GM21529 (cell line): ENCODE data around the gene DLL3.

Experiments
- ATAC-seq: cut with Tn5 transposase; IDR thresholded peaks from one replicate; pipeline ENCODE4 v1.9.1; 2021; ENCODE audit not compliant: unreplicated experiment

The DLL3 gene

GRCh38 chr19:39515551-39516191 is 16.9 kb downstream of the DLL3 start:
- no peak for ATAC-seq

- no peak for ATAC-seq
These were observed 17.5 kb downstream of the DLL3 start for GRCh38 chr19:39516270-39516669.

- ATAC-seq, result no peak
These were observed 18.7 kb downstream of the DLL3 start for GRCh38 chr19:39517432-39517831.

- ATAC-seq, result no peak
These were observed 19.7 kb downstream of the DLL3 start for GRCh38 chr19:39518458-39518857.

GRCh38 chr19:39518975-39519374 is 20.2 kb downstream of the DLL3 start:
- no peak for ATAC-seq

GRCh38 chr19:39520541-39521484 is 22.1 kb downstream of the DLL3 start:
- ATAC-seq, result no peak

- ATAC-seq, result no peak
These were observed 25.7 kb downstream of the DLL3 start for GRCh38 chr19:39524495-39524894.

- ATAC-seq, result no peak
These were observed 26.5 kb downstream of the DLL3 start for GRCh38 chr19:39525205-39525604.

- ATAC-seq, result no peak
These were observed 33.1 kb downstream of the DLL3 start for GRCh38 chr19:39531834-39532232.

- ATAC-seq, result peak; percentile 87
These were observed 33.7 kb downstream of the DLL3 start, which contains the start of gene EID2B for GRCh38 chr19:39532233-39533002. Gene EID2B, minus strand, starts transcription at chr19:39532852. Its CDS starts 50 bp downstream, at chr19:39532802.

GRCh38 chr19:39533003-39533512 is 34.3 kb downstream of the DLL3 start:
- ATAC-seq, result peak; percentile 5

GRCh38 chr19:39533791-39534190 is 35.0 kb downstream of the DLL3 start:
- ATAC-seq, result no peak

- ATAC-seq, result no peak
These were observed 40.4 kb downstream of the DLL3 start for GRCh38 chr19:39539165-39539517.

- ATAC-seq, result peak; percentile 79
These were observed 41.0 kb downstream of the DLL3 start, which contains the start of gene EID2 for GRCh38 chr19:39539518-39540332. Gene EID2, minus strand, starts transcription at chr19:39540161. Its CDS starts 82 bp downstream, at chr19:39540079.

GRCh38 chr19:39540333-39540673 is 41.6 kb downstream of the DLL3 start:
- no peak for ATAC-seq

GRCh38 chr19:39542206-39542605 is 43.5 kb downstream of the DLL3 start:
- no peak for ATAC-seq

- no peak for ATAC-seq
These were observed 44.7 kb downstream of the DLL3 start for GRCh38 chr19:39543477-39543857.

- no peak for ATAC-seq
These were observed 45.6 kb downstream of the DLL3 start for GRCh38 chr19:39544226-39544903.

GRCh38 chr19:39544911-39545310 is 46.2 kb downstream of the DLL3 start:
- no peak for ATAC-seq

- no peak for ATAC-seq
These were observed 47.9 kb downstream of the DLL3 start for GRCh38 chr19:39546599-39546998.
